Skin of body (tissue), 2 donors: ENCODE measurements around the gene AADAC. TPM values are rescaled to one million over a fixed set of nuclear protein-coding genes. Genes with fewer than 3 reads are reported as not detected.
"Not testable (repeated sequence)": the region's sequence is repeated elsewhere in the genome, so short reads cannot be mapped to it uniquely, and the experiment has no call there.

ENCODE experiments used
- DNase-seq: peaks from one replicate; lab custom pipeline; 2025; lab: John Stamatoyannopoulos, UW
- total RNA-seq: library from RNA; depleted of rRNA; stranded (reverse); fragments of >200 nt; gene quantifications from one replicate; pipeline ENCODE4 v1.2.3, GENCODE V29; 2014

AADAC gene
- 13.7 TPM for total RNA-seq

GRCh38 chr3:151813799-151814198, at the start of gene AADAC:
Gene AADAC, plus strand, starts transcription at chr3:151814116. Its CDS starts 47 bp downstream, at chr3:151814163.
- peak; percentile 20 for DNase-seq

- not testable (repeated sequence) for DNase-seq
Observed at GRCh38 chr3:151764699-151765098, 49.2 kb upstream of the AADAC start.

- DNase-seq, result no peak
Observed at GRCh38 chr3:151765685-151766084, 48.2 kb upstream of the AADAC start.

- no peak for DNase-seq
Observed at GRCh38 chr3:151766454-151766853, 47.5 kb upstream of the AADAC start.

- no peak for DNase-seq
Observed at GRCh38 chr3:151768393-151768930, 45.5 kb upstream of the AADAC start.

- DNase-seq, result no peak
Observed at GRCh38 chr3:151769175-151769574, 44.7 kb upstream of the AADAC start.

- no peak for DNase-seq
Observed at GRCh38 chr3:151770956-151771355, 43.0 kb upstream of the AADAC start.

GRCh38 chr3:151772825-151773480, 41.0 kb upstream of the AADAC start:
- DNase-seq, result no peak

GRCh38 chr3:151774235-151774634, 39.7 kb upstream of the AADAC start:
- no peak for DNase-seq

- DNase-seq, result no peak
Observed at GRCh38 chr3:151774910-151775309, 39.0 kb upstream of the AADAC start.

- no peak for DNase-seq
Observed at GRCh38 chr3:151775314-151776258, 38.3 kb upstream of the AADAC start.

GRCh38 chr3:151776259-151776740, 37.6 kb upstream of the AADAC start:
- DNase-seq, result no peak

- DNase-seq, result no peak
Observed at GRCh38 chr3:151777880-151778279, 36.0 kb upstream of the AADAC start.

GRCh38 chr3:151787626-151788025, 26.3 kb upstream of the AADAC start:
- no peak for DNase-seq

- no peak for DNase-seq
Observed at GRCh38 chr3:151788401-151788800, 25.5 kb upstream of the AADAC start.

- DNase-seq, result no peak
Observed at GRCh38 chr3:151789853-151790463, 24.0 kb upstream of the AADAC start.

GRCh38 chr3:151790763-151791162, 23.2 kb upstream of the AADAC start:
- not testable (repeated sequence) for DNase-seq

GRCh38 chr3:151792411-151792810, 21.5 kb upstream of the AADAC start:
- DNase-seq, result no peak

GRCh38 chr3:151793636-151794035, 20.3 kb upstream of the AADAC start:
- DNase-seq, result no peak

GRCh38 chr3:151794080-151794479, 19.8 kb upstream of the AADAC start:
- no peak for DNase-seq

- DNase-seq, result no peak
Observed at GRCh38 chr3:151795276-151795675, 18.6 kb upstream of the AADAC start.
